Caco-2 (cell line): Measurements from ENCODE around the gene SMURF1. TPM values are rescaled to one million over a fixed set of nuclear protein-coding genes. Genes with fewer than 3 reads are reported as not detected.

ENCODE experiments used
- BruUV-seq: library from RNA; stranded (reverse); fragments of 400-500 nt; replicated peaks from 2 replicates; lab custom pipeline; 2021; lab: Mats Ljungman, UMichigan
- CTCF ChIA-PET: fragments of 300-600 bp; sonication (Branson Sonifier 250); formaldehyde crosslinking; loops from one replicate; lab custom pipeline; 2022; ENCODE audit warnings: antibody characterized with exemption; lab: Charles Lee
- POLR2A ChIA-PET: fragments of 300-600 bp; sonication (Branson Sonifier 250); formaldehyde crosslinking; loops from one replicate; lab custom pipeline; 2022; ENCODE audit warnings: antibody characterized with exemption; lab: Charles Lee
- DNase-seq, 2 experiments: peaks; one replicate each; pipeline versions ENCODE4 v3.0.0 to v3.0.0-alpha.2; 2020 to 2022
- H3K27me3 ChIP-seq: replicated peaks from 2 replicates; pipeline ENCODE4 v1.6.0; 2011; ENCODE audit warnings: low read length; ENCODE audit not compliant: control insufficient read depth, insufficient read depth
- H3K36me3 ChIP-seq: 2 replicates; pipeline ENCODE4 v1.5.1; 2011; ENCODE audit warnings: low read length; ENCODE audit not compliant: control insufficient read depth, insufficient read depth
- H3K4me1 ChIP-seq: fragments of 250-450 bp; sonication (Bioruptor Pico); 2 replicates; pipeline ENCODE4 v1.5.1; 2020; ENCODE audit warnings: mild to moderate bottlenecking
- H3K4me3 ChIP-seq: 2 replicates; pipeline ENCODE4 v1.5.1; 2011; ENCODE audit warnings: low read depth, mild to moderate bottlenecking, control low read depth, low read length
- H3K9me3 ChIP-seq: fragments of 250-450 bp; sonication (Bioruptor Pico); 2 replicates; pipeline ENCODE4 v1.5.1; 2020; ENCODE audit warnings: mild to moderate bottlenecking, moderate library complexity
- H3K27ac Mint-ChIP-seq: one replicate; pipeline ENCODE4 v1.8.0; 2022; ENCODE audit warnings: mixed read lengths; ENCODE audit not compliant: unreplicated experiment
- H3K27me3 Mint-ChIP-seq: one replicate; pipeline ENCODE4 v1.8.0; 2022; ENCODE audit warnings: mixed read lengths; ENCODE audit not compliant: insufficient read depth, unreplicated experiment
- H3K36me3 Mint-ChIP-seq: one replicate; pipeline ENCODE4 v1.8.0; 2022; ENCODE audit warnings: mild to moderate bottlenecking, mixed read lengths; ENCODE audit not compliant: insufficient read depth, unreplicated experiment
- H3K4me1 Mint-ChIP-seq: one replicate; pipeline ENCODE4 v1.8.0; 2022; ENCODE audit warnings: low read depth, mixed read lengths; ENCODE audit not compliant: unreplicated experiment
- H3K4me3 Mint-ChIP-seq: one replicate; pipeline ENCODE4 v1.8.0; 2022; ENCODE audit warnings: mild to moderate bottlenecking, moderate library complexity, mixed read lengths; ENCODE audit not compliant: unreplicated experiment
- H3K9me3 Mint-ChIP-seq: one replicate; pipeline ENCODE4 v1.8.0; 2022; ENCODE audit warnings: mixed read lengths; ENCODE audit not compliant: unreplicated experiment
- intact Hi-C: fragments of 100-400 bp; cut with micrococcal nuclease; formaldehyde crosslinking; loops from one replicate; pipeline ENCODE4 v1.10.0; 2022; ENCODE audit not compliant: unreplicated experiment
- total RNA-seq: library from RNA; stranded (reverse); gene quantifications from 2 replicates; pipeline ENCODE4 v1.2.3, GENCODE V29; 2022
- TF ChIP-seq, protein P1 (sequence below), 2 experiments: fragments of 200-600 bp in 1 of 2; IDR thresholded peaks; 1 replicate in 1 of 2; 2 replicates in 1 of 2; pipeline versions ENCODE4 v1.5.1 to v1.8.0; 2011 to 2022; ENCODE audit warnings: antibody characterized with exemption in 1 of 2, control low read depth in 1 of 2, inconsistent platforms in 1 of 2, low read depth in 1 of 2, low read length in 1 of 2, mild to moderate bottlenecking in 1 of 2, moderate library complexity in 1 of 2; ENCODE audit not compliant: insufficient read depth in 1 of 2, severe bottlenecking in 1 of 2, unreplicated experiment in 1 of 2

The SMURF1 gene
- total RNA-seq, 1 experiment from 2014 or later = 22.5 TPM

- POLR2A ChIA-PET = interaction anchor here (0.6 kb wide), 1 partner anchor 32 kb away, joined by 7 read pairs; no protein-coding TSS in a partner anchor
- CTCF ChIA-PET = no interaction called here
- H3K9me3 Mint-ChIP-seq = peaks cover 8% of the 10 kb centered on the region
Measured at GRCh38 chr7:99184532-99185218, 40.8 kb upstream of the SMURF1 start.

GRCh38 chr7:99180067-99180650, 36.3 kb upstream of the SMURF1 start:
- Mint-ChIP-seq H3K27ac (peak overlapping the region; percentile 63), H3K4me3 (no peak overlapping the region), H3K27me3 (peaks cover 6% of the 10 kb centered on the region), H3K9me3 (peaks cover 8% of the 10 kb centered on the region), H3K36me3 (no peaks in the 10 kb centered on the region), H3K4me1 (no peaks in the 10 kb centered on the region)
- H3K4me3 ChIP-seq = no peak overlapping the region
- no TSS peak for BruUV-seq
- intact Hi-C loops = no loop called here
- no peaks in the 10 kb centered on the region for H3K4me1 ChIP-seq
- H3K9me3 ChIP-seq = no peaks in the 10 kb centered on the region
- H3K27me3 ChIP-seq = no peaks in the 10 kb centered on the region
- TF ChIP-seq, protein P1, sequence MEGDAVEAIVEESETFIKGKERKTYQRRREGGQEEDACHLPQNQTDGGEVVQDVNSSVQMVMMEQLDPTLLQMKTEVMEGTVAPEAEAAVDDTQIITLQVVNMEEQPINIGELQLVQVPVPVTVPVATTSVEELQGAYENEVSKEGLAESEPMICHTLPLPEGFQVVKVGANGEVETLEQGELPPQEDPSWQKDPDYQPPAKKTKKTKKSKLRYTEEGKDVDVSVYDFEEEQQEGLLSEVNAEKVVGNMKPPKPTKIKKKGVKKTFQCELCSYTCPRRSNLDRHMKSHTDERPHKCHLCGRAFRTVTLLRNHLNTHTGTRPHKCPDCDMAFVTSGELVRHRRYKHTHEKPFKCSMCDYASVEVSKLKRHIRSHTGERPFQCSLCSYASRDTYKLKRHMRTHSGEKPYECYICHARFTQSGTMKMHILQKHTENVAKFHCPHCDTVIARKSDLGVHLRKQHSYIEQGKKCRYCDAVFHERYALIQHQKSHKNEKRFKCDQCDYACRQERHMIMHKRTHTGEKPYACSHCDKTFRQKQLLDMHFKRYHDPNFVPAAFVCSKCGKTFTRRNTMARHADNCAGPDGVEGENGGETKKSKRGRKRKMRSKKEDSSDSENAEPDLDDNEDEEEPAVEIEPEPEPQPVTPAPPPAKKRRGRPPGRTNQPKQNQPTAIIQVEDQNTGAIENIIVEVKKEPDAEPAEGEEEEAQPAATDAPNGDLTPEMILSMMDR (IDR thresholded peaks at IDR 0.05; ENCODE audit: insufficient read depth in 1 of 2, low read depth in 1 of 2, low read length in 1 of 2, severe bottlenecking in 1 of 2, unreplicated experiment in 1 of 2) = no peak
- CTCF ChIA-PET = no interaction called here
- no peaks in the 10 kb centered on the region for H3K36me3 ChIP-seq
- no peak for DNase-seq
- POLR2A ChIA-PET = no interaction called here

More at GRCh38 chr7:99184532-99185218, 40.8 kb upstream of the SMURF1 start:
- Mint-ChIP-seq H3K36me3 (no peaks in the 10 kb centered on the region), H3K4me3 (no peak overlapping the region), H3K27me3 (peaks cover 6% of the 10 kb centered on the region), H3K27ac (no peak overlapping the region), H3K4me1 (no peaks in the 10 kb centered on the region)
- TF ChIP-seq, protein P1 (IDR thresholded peaks at IDR 0.05; ENCODE audit: insufficient read depth in 1 of 2, low read depth in 1 of 2, low read length in 1 of 2, severe bottlenecking in 1 of 2, unreplicated experiment in 1 of 2) = no peak
- no peak overlapping the region for H3K4me3 ChIP-seq
- BruUV-seq = no TSS peak
- intact Hi-C loops = no loop called here
- no peaks in the 10 kb centered on the region for H3K4me1 ChIP-seq
- H3K27me3 ChIP-seq = no peaks in the 10 kb centered on the region
- no peaks in the 10 kb centered on the region for H3K9me3 ChIP-seq
- H3K36me3 ChIP-seq = no peaks in the 10 kb centered on the region
- no peak for DNase-seq

DNA sequence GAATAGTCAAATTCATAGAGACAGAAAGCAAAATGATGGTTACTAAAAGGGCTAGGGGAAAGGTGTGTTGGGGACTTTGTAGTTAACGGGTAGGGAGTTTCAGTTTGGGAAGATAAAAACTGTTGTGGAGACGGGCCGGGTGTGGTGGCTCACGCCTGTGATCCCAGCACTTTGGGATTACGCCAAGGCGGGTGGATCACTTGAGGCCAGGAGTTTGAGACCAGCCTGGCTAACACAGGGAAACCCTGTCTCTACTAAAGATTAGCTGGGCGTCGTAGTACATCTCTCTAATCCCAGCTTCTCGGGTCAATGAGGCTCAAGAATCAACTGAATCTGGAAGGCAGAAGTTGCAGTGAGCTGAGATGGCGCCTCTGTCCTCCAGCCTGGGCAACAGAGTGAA, 33.3 kb upstream of the SMURF1 start:
- no peak overlapping the region for H3K27ac Mint-ChIP-seq
- TF ChIP-seq, protein P1 (IDR thresholded peaks at IDR 0.05; ENCODE audit: insufficient read depth in 1 of 2, low read depth in 1 of 2, low read length in 1 of 2, severe bottlenecking in 1 of 2, unreplicated experiment in 1 of 2) = no peak
- H3K27me3 ChIP-seq = no peaks in the 10 kb centered on the region
- ChIA-PET CTCF (no interaction called here), POLR2A (no interaction called here)
- no peak overlapping the region for H3K4me3 Mint-ChIP-seq
- H3K27me3 Mint-ChIP-seq = peaks cover 6% of the 10 kb centered on the region
- H3K4me1 ChIP-seq = no peaks in the 10 kb centered on the region
- intact Hi-C loops = no loop called here
- no peaks in the 10 kb centered on the region for H3K9me3 ChIP-seq
- peaks cover 8% of the 10 kb centered on the region for H3K9me3 Mint-ChIP-seq
- BruUV-seq = no TSS peak
- no peaks in the 10 kb centered on the region for H3K36me3 ChIP-seq
- H3K4me3 ChIP-seq = no peak overlapping the region
- no peaks in the 10 kb centered on the region for H3K36me3 Mint-ChIP-seq
- peaks cover 7% of the 10 kb centered on the region for H3K4me1 Mint-ChIP-seq
- DNase-seq = no peak
